ENCODE results near the gene KY. TPM values are rescaled to one million over a fixed set of nuclear protein-coding genes. Genes with fewer than 3 reads are reported as not detected.
"Not testable (repeated sequence)": the region's sequence is repeated elsewhere in the genome, so short reads cannot be mapped to it uniquely, and the experiment has no call there.

Gene KY
- total RNA-seq, 4 donors from 2014 or later, result 0.68 to 3.3 (median 1.8) TPM

- in situ Hi-C loops (cut with MboI; ENCODE audit: low sequenced_read_pairs in 4 of 4), result loop anchor here (10.0 to 25.0 kb wide), 3 partner anchors 155 to 1295 kb away; no protein-coding TSS in a partner anchor
- Histone ChIP-seq H3K36me3 (no peaks in the 10 kb centered on the region), H3K4me3 (no peak overlapping the region), H3K9me3 (no peaks in the 10 kb centered on the region), H3K4me1 (no peaks in the 10 kb centered on the region), H3K27ac (no peak overlapping the region), H3K27me3 (no peaks in the 10 kb centered on the region)
- TF ChIP-seq CTCF (IDR thresholded peaks at IDR 0.05 in 4 of 5, conservative IDR thresholded peaks at IDR 0.05 in 1 of 5) (no peak), POLR2A (IDR thresholded peaks at IDR 0.05) (no peak)
- intact Hi-C loops (cut with DNase I; ENCODE audit: low total_unique reads), result loop anchor here (1.0 to 10.0 kb wide), 4 partner anchors 77 to 1295 kb away; no protein-coding TSS in a partner anchor
- DNase-seq (no peak), ATAC-seq (no peak)
These were observed 50.6 kb downstream of the KY start for GRCh38 chr3:134600206-134600605.

GRCh38 chr3:134598763-134599545 lies 51.9 kb downstream of the KY start:
- ATAC-seq, result no peak
- Histone ChIP-seq H3K36me3 (no peaks in the 10 kb centered on the region), H3K27ac (no peak overlapping the region), H3K27me3 (no peaks in the 10 kb centered on the region), H3K9me3 (no peaks in the 10 kb centered on the region), H3K4me1 (no peaks in the 10 kb centered on the region), H3K4me3 (no peak overlapping the region)
- intact Hi-C loops (cut with DNase I; ENCODE audit: low total_unique reads) (no loop called here), in situ Hi-C loops (cut with MboI; ENCODE audit: low sequenced_read_pairs in 4 of 4) (loop anchor here in 1 of 4 donors (10.0 kb wide), 1 partner anchor 156 kb away; no protein-coding TSS in a partner anchor)
- no peak for DNase-seq
- no peak for TF ChIP-seq POLR2A (IDR thresholded peaks at IDR 0.05)
- TF ChIP-seq CTCF (IDR thresholded peaks at IDR 0.05 in 4 of 5, conservative IDR thresholded peaks at IDR 0.05 in 1 of 5), result no peak

- intact Hi-C loops (cut with DNase I; ENCODE audit: low total_unique reads) (no loop called here), in situ Hi-C loops (cut with MboI; ENCODE audit: low sequenced_read_pairs in 4 of 4) (loop anchor here in 1 of 4 donors (10.0 kb wide), 1 partner anchor 157 kb away; no protein-coding TSS in a partner anchor)
- no peak for TF ChIP-seq POLR2A (IDR thresholded peaks at IDR 0.05)
- TF ChIP-seq CTCF (IDR thresholded peaks at IDR 0.05 in 4 of 5, conservative IDR thresholded peaks at IDR 0.05 in 1 of 5), result no peak
- H3K9me3 ChIP-seq, result no peaks in the 10 kb centered on the region
- H3K27ac ChIP-seq, result no peak overlapping the region
- DNase-seq (no peak), ATAC-seq (no peak)
- no peaks in the 10 kb centered on the region for H3K27me3 ChIP-seq
- H3K4me3 ChIP-seq, result no peak overlapping the region
- no peaks in the 10 kb centered on the region for H3K36me3 ChIP-seq
- H3K4me1 ChIP-seq, result no peaks in the 10 kb centered on the region
These were observed 53.3 kb downstream of the KY start for GRCh38 chr3:134597390-134597970.

GRCh38 chr3:134594986-134595385 lies 55.8 kb downstream of the KY start:
- DNase-seq; H3K27me3 ChIP-seq; H3K27ac ChIP-seq; H3K4me1 ChIP-seq; H3K36me3 ChIP-seq; ATAC-seq; H3K4me3 ChIP-seq; intact Hi-C loops (cut with DNase I; ENCODE audit: low total_unique reads); H3K9me3 ChIP-seq: not testable (repeated sequence)
- in situ Hi-C loops (cut with MboI; ENCODE audit: low sequenced_read_pairs in 4 of 4), result loop anchor here in 1 of 4 donors (10.0 kb wide), 1 partner anchor 160 kb away; no protein-coding TSS in a partner anchor

GRCh38 chr3:134594331-134594741 lies 56.5 kb downstream of the KY start:
- ATAC-seq (peak in 1 of 2 donors; percentile 47), DNase-seq (no peak)
- in situ Hi-C loops (cut with MboI; ENCODE audit: low sequenced_read_pairs in 4 of 4) (loop anchor here in 1 of 4 donors (10.0 kb wide), 1 partner anchor 160 kb away; no protein-coding TSS in a partner anchor), intact Hi-C loops (cut with DNase I; ENCODE audit: low total_unique reads) (no loop called here)
- Histone ChIP-seq H3K4me1 (no peaks in the 10 kb centered on the region), H3K9me3 (no peaks in the 10 kb centered on the region), H3K36me3 (no peaks in the 10 kb centered on the region), H3K27ac (no peak overlapping the region), H3K27me3 (no peaks in the 10 kb centered on the region), H3K4me3 (no peak overlapping the region)
- no peak for TF ChIP-seq CTCF (IDR thresholded peaks at IDR 0.05 in 4 of 5, conservative IDR thresholded peaks at IDR 0.05 in 1 of 5)
- no peak for TF ChIP-seq POLR2A (IDR thresholded peaks at IDR 0.05)

All from gastrocnemius medialis (tissue), 4 donors.